PC-3 (cell line): ENCODE data around the gene OTUD1.

Experiments
- EZH2 ChIP-seq: fragments of 300-600 bp; sonication (generic); IDR thresholded peaks from one replicate; pipeline ENCODE4 v1.6.1; 2017; ENCODE audit warnings: antibody characterized with exemption, mild to moderate bottlenecking, low read length; ENCODE audit not compliant: unreplicated experiment
- EZH2phosphoT487 ChIP-seq: fragments of 300-600 bp; sonication (generic); IDR thresholded peaks from 2 replicates; pipeline ENCODE4 v1.6.1; 2018; ENCODE audit warnings: mild to moderate bottlenecking, antibody characterized with exemption, low read length, borderline replicate concordance
- TF ChIP-seq, protein P1 (sequence below): fragments of 300-600 bp; sonication (generic); conservative IDR thresholded peaks from 2 replicates; pipeline ENCODE4 v1.5.1; 2017; ENCODE audit warnings: antibody characterized with exemption, low read depth, mild to moderate bottlenecking, low read length

DNA sequence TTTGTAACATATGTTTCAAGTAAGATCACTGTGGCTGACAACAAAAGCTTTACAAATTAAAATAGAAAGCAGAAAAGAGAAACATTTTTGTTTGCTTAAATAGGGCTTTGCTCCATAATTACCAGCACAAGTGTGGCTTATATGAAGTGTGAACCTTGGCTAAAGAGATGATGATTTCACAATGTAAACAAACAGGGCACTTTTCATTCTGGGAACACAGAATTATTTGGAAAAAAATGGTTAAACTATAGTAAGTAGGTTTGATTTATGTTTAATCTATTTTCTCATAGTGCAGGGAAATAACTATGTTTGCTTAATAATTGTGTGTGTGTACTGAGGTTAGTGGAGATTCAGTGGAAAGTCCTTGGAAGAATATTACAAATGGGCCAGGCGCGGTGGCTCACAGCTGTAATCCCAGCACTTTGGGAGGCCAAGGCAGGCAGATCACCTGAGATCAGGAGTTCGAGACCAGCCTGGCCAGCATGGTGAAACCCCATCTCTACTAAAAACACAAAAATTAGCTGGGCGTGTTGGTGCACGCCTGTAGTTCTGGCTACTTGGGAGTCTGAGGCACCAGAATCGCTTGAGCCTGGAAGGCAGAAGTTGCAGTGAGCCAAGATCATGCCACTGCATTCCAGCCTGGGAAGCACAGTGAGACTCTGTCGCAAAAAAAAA lies 19.1 kb upstream of the OTUD1 start:
- TF ChIP-seq, protein P1, sequence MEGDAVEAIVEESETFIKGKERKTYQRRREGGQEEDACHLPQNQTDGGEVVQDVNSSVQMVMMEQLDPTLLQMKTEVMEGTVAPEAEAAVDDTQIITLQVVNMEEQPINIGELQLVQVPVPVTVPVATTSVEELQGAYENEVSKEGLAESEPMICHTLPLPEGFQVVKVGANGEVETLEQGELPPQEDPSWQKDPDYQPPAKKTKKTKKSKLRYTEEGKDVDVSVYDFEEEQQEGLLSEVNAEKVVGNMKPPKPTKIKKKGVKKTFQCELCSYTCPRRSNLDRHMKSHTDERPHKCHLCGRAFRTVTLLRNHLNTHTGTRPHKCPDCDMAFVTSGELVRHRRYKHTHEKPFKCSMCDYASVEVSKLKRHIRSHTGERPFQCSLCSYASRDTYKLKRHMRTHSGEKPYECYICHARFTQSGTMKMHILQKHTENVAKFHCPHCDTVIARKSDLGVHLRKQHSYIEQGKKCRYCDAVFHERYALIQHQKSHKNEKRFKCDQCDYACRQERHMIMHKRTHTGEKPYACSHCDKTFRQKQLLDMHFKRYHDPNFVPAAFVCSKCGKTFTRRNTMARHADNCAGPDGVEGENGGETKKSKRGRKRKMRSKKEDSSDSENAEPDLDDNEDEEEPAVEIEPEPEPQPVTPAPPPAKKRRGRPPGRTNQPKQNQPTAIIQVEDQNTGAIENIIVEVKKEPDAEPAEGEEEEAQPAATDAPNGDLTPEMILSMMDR, result no peak
- no peak for TF ChIP-seq EZH2
- TF ChIP-seq EZH2phosphoT487, result no peak
